ENCODE results near the gene GID8. TPM values are rescaled to one million over a fixed set of nuclear protein-coding genes. Genes with fewer than 3 reads are reported as not detected.

The GID8 gene
- total and polyA plus RNA-seq, 2 experiments from 2014 or later, result 17.6 to 31.0 TPM

DNA sequence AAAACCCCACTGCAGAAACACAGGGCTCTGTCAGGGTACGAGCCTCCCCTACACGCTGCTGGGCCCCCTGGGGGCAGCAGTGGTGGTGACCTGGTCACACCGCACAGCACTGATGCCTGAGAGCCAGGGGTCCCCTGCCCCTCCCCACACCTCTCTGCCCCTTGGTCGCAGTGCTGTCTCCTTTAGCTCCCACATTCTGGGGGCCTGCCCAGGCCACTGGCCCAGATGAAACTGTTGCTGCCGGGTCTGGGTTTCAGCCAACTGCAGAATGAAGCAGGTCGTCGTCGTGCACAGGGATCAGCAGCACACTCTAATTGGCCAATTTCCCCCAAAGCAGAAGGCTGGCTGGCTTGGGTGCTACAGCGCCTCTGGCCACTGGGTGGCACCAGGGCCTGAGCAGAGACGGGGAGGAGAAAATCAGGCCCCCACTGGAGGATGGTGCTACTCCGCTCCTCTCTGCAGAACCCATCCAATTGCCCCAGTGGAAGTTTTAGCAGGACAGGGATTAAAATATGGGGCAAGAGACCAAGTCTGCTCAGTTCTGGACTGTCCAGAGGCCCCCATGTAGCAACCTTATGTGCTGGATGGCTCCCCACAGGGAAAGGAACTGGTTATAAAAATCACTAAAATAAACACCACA, 37.8 kb upstream of the GID8 start:
- peaks cover 38% of the 10 kb centered on the region for H3K36me3 ChIP-seq (ENCODE audit: low read depth)
- H3K4me3 ChIP-seq, result no peak overlapping the region
- H3K79me2 ChIP-seq (ENCODE audit: insufficient read depth), result peaks cover 19% of the 10 kb centered on the region
- peak; percentile 88 for DNase-seq
- H3K27me3 ChIP-seq (replicated peaks; ENCODE audit: insufficient read depth), result no peaks in the 10 kb centered on the region
- no peak overlapping the region for H2AFZ ChIP-seq
- in situ Hi-C loops (cut with MboI), result no loop called here
- peaks cover 2% of the 10 kb centered on the region; the same call in 1 of the 2 replicates for H4K20me1 ChIP-seq (ENCODE audit: insufficient read depth)
- TF ChIP-seq EZH2phosphoT487 (IDR thresholded peaks at IDR 0.05; ENCODE audit: insufficient read depth, low read depth) (no peak), EZH2 (IDR thresholded peaks at IDR 0.05; ENCODE audit: insufficient read depth, poor library complexity, severe bottlenecking) (no peak)
- H3K9ac ChIP-seq, result no peak overlapping the region
- no peak overlapping the region for H3K4me2 ChIP-seq (ENCODE audit: unreplicated experiment)
- H3K9me2 ChIP-seq (ENCODE audit: insufficient read depth), result no peaks in the 10 kb centered on the region
- 8 to 10% methylated on average over 10 to 11 of the region's 11 CpGs for WGBS, 2 experiments (ENCODE audit: low coverage in 1 of 2, low lambda C conversion rate in 2 of 2, missing lambda C conversion rate in 2 of 2)
- H3F3A ChIP-seq (ENCODE audit: insufficient read depth), result peaks cover 22% of the 10 kb centered on the region
- H3K9me3 ChIP-seq (ENCODE audit: low read depth), result no peaks in the 10 kb centered on the region
- H3K27ac ChIP-seq, result no peak overlapping the region
- no peaks in the 10 kb centered on the region for H3K4me1 ChIP-seq (ENCODE audit: insufficient read depth)

DNA sequence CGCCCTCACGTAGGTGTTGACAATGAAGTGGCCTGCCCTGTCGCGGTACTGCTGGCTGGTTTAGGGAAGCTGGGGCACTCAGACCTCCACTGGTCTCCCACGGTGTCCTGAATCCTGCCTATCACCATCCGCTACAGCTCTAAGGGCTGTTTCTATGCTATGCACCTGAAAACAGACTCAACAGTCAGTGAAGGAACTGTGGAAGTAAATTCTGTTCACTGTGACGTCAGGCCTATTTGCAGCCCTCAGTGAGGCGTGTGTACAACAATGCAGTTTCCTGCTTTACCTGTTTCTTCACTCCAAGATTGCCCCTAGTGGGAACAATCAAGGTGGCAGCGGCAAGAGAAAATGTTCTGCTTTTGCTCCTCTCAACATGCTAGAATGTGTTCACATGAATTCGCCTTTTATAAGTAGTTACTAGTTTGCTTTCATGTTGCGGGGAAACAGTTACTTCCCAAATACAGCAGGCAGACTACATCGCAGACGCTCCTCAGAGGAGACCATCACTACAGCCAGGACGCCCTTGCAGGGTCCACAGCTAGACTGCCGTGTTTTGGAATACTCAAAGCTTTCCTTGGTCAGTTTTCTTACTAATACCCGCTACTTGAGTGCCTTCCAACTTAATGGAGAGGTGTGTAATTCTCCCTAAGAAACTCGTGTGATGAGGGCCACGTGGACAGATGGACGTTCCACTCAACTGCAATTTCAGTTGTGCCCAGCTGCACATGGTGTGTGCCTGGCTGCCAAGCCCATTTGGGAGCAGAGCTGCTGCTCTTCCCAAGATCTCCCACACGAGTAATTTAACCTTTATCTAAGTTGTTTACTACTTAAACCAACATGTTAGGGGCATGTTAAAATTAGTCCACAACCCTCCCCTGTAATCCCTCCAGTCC, 37.0 kb upstream of the GID8 start:
- no peak overlapping the region for H3K27ac ChIP-seq
- no peak overlapping the region for H3K9ac ChIP-seq
- peaks cover 45% of the 10 kb centered on the region for H3K36me3 ChIP-seq (ENCODE audit: low read depth)
- no peaks in the 10 kb centered on the region for H3K9me3 ChIP-seq (ENCODE audit: low read depth)
- peaks cover 2% of the 10 kb centered on the region; the same call in 1 of the 2 replicates for H4K20me1 ChIP-seq (ENCODE audit: insufficient read depth)
- peaks cover 22% of the 10 kb centered on the region for H3F3A ChIP-seq (ENCODE audit: insufficient read depth)
- peak; percentile 30 for DNase-seq
- no peak overlapping the region for H2AFZ ChIP-seq
- in situ Hi-C loops (cut with MboI), result no loop called here
- WGBS, 2 experiments (ENCODE audit: low coverage in 1 of 2, low lambda C conversion rate in 2 of 2, missing lambda C conversion rate in 2 of 2), result 49 to 53% methylated on average over 20 of the region's 20 CpGs
- H3K79me2 ChIP-seq (ENCODE audit: insufficient read depth), result peaks cover 26% of the 10 kb centered on the region
- no peaks in the 10 kb centered on the region for H3K4me1 ChIP-seq (ENCODE audit: insufficient read depth)
- no peak overlapping the region for H3K4me3 ChIP-seq
- no peaks in the 10 kb centered on the region for H3K27me3 ChIP-seq (replicated peaks; ENCODE audit: insufficient read depth)
- H3K4me2 ChIP-seq (ENCODE audit: unreplicated experiment), result no peak overlapping the region
- TF ChIP-seq EZH2phosphoT487 (IDR thresholded peaks at IDR 0.05; ENCODE audit: insufficient read depth, low read depth) (no peak), EZH2 (IDR thresholded peaks at IDR 0.05; ENCODE audit: insufficient read depth, poor library complexity, severe bottlenecking) (no peak)
- H3K9me2 ChIP-seq (ENCODE audit: insufficient read depth), result no peaks in the 10 kb centered on the region

DNA sequence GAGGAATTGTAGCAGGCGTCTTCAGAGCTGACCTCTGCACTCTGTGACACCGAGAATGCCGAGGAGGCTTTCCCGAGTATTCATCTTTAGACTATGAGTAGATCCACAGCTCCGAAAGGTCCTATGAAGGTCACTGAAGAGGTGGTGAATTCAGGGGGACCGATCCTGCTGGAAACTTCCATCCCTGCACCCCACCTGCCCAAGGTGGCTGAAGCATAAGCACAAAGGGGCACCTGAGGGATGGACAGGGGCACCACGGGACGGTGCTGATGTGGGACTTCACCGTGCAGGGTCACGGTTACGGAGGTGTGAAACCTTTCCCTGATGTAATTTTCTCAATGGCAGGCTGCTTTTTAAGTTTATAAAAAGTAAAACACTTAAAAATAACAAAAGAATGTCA, 36.1 kb upstream of the GID8 start:
- Histone ChIP-seq H3K4me3 (no peak overlapping the region), H3K9ac (no peak overlapping the region), H3K9me2 (ENCODE audit: insufficient read depth) (no peaks in the 10 kb centered on the region), H3K36me3 (ENCODE audit: low read depth) (peaks cover 54% of the 10 kb centered on the region), H3K27ac (no peak overlapping the region), H3F3A (ENCODE audit: insufficient read depth) (peaks cover 22% of the 10 kb centered on the region), H4K20me1 (ENCODE audit: insufficient read depth) (peaks cover 2% of the 10 kb centered on the region; the same call in 1 of the 2 replicates), H2AFZ (no peak overlapping the region), H3K79me2 (ENCODE audit: insufficient read depth) (peaks cover 36% of the 10 kb centered on the region), H3K4me1 (ENCODE audit: insufficient read depth) (no peaks in the 10 kb centered on the region), H3K4me2 (ENCODE audit: unreplicated experiment) (no peak overlapping the region), H3K27me3 (replicated peaks; ENCODE audit: insufficient read depth) (no peaks in the 10 kb centered on the region), H3K9me3 (ENCODE audit: low read depth) (no peaks in the 10 kb centered on the region)
- DNase-seq, result no peak
- in situ Hi-C loops (cut with MboI), result no loop called here
- TF ChIP-seq EZH2phosphoT487 (IDR thresholded peaks at IDR 0.05; ENCODE audit: insufficient read depth, low read depth) (no peak), EZH2 (IDR thresholded peaks at IDR 0.05; ENCODE audit: insufficient read depth, poor library complexity, severe bottlenecking) (no peak)
- WGBS, 2 experiments (ENCODE audit: low coverage in 1 of 2, low lambda C conversion rate in 2 of 2, missing lambda C conversion rate in 2 of 2), result 80 to 84% methylated on average over 11 of the region's 11 CpGs

DNA sequence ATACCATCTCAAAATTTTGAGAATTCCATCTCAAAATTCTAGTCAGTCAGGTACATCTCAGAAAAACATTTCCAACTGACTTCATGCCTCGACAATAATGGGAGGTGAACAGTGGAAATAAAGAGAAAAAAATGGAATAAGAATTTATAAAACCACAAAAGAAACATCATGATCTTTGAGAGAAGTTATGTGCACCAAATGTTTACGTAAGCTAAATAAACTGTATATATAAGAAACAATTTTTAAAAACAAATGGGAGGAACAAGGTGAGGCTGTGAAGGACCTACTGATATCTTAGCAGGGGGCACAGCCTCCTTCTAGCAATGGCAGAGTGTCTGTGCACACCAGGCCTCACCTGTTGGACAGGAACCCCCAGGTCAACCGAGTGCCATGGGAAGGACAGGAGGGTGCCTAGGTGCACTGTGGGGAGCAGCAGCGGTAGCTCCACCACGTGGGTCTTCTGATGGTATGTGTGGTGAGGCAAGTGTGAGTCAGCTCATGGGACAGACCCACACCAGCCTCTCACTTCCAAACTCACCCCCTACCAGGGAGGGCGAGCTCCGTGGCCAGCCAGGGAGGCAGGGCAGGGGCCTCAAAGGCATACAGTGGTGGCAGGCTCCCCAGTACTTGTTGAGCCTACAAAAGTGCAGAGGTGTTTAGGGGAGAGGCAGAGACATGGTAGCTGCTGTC, 34.9 kb upstream of the GID8 start:
- no peak overlapping the region for H3K4me2 ChIP-seq (ENCODE audit: unreplicated experiment)
- no peak overlapping the region for H2AFZ ChIP-seq
- H3K36me3 ChIP-seq (ENCODE audit: low read depth), result peaks cover 59% of the 10 kb centered on the region

More for the DNA sequence above, 34.9 kb upstream of the GID8 start:
- H3K27ac ChIP-seq, result no peak overlapping the region
- in situ Hi-C loops (cut with MboI), result no loop called here
- peaks cover 2% of the 10 kb centered on the region; the same call in 1 of the 2 replicates for H4K20me1 ChIP-seq (ENCODE audit: insufficient read depth)
- H3K4me3 ChIP-seq, result no peak overlapping the region
- peaks cover 22% of the 10 kb centered on the region for H3F3A ChIP-seq (ENCODE audit: insufficient read depth)
- no peaks in the 10 kb centered on the region for H3K27me3 ChIP-seq (replicated peaks; ENCODE audit: insufficient read depth)
- H3K9ac ChIP-seq, result no peak overlapping the region
- TF ChIP-seq EZH2 (IDR thresholded peaks at IDR 0.05; ENCODE audit: insufficient read depth, poor library complexity, severe bottlenecking), result no peak
- TF ChIP-seq EZH2phosphoT487 (IDR thresholded peaks at IDR 0.05; ENCODE audit: insufficient read depth, low read depth), result no peak
- H3K79me2 ChIP-seq (ENCODE audit: insufficient read depth), result peaks cover 48% of the 10 kb centered on the region
- no peaks in the 10 kb centered on the region for H3K9me3 ChIP-seq (ENCODE audit: low read depth)
- H3K4me1 ChIP-seq (ENCODE audit: insufficient read depth), result no peaks in the 10 kb centered on the region
- 77 to 82% methylated on average over 7 of the region's 7 CpGs for WGBS, 2 experiments (ENCODE audit: low coverage in 1 of 2, low lambda C conversion rate in 2 of 2, missing lambda C conversion rate in 2 of 2)
- peak; percentile 29 for DNase-seq
- no peaks in the 10 kb centered on the region for H3K9me2 ChIP-seq (ENCODE audit: insufficient read depth)

All from GM23248 (cell line).